ENCODE data around the gene ZNF132.

The ZNF132 gene

DNA sequence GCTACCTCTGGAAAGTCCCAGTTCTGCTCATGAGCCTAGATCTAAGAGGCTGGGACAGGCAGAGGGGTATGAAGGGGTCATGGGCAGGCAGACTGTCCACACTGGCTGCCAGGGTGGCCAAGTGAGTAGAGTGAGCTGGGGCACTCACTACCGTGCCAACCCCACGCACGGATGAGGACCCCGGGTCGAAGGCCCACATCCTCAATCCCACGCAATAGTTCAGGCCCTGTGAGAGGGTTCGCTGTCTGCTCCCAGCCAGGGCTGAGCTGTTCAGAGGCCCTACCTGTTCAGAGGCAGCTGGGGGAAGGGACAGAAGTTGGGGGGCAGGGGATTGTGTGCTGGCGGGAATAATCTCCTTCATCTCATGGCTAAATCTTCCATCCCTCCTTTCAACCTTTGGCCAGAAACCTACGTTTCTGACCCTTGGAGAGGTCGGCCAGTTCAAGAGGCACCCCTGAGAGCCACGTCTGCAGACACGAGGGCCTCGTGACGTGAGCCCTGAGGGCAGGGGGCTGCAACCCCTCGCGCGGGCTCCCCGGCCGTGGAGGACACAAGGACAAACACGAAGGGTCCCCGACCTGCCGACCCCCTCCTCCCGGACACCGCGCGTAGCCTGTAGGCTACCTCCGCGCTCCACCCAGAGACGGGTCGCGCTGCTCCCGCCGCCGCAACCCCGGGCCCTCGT, 53.9 kb downstream of the ZNF132 start:
- Histone ChIP-seq H2AFZ (ENCODE audit: low read length, unreplicated experiment) (no peak overlapping the region), H3K4me3 (ENCODE audit: low read depth, low read length) (peak overlapping the region; percentile 98), H3K27me3 (ENCODE audit: insufficient read depth, low read length) (no peaks in the 10 kb centered on the region), H3K4me1 (ENCODE audit: control insufficient read depth, insufficient read depth, low read length, unreplicated experiment) (peaks cover 12% of the 10 kb centered on the region), H3K79me2 (ENCODE audit: control insufficient read depth, insufficient read depth, low read length, unreplicated experiment) (peaks cover 36% of the 10 kb centered on the region), H3K36me3 (ENCODE audit: insufficient read depth, low read length) (peaks cover 5% of the 10 kb centered on the region; the same call in 1 of the 2 replicates), H3K27ac (ENCODE audit: low read depth, low read length) (peak overlapping the region; percentile 93)

- Histone ChIP-seq H2AFZ (ENCODE audit: low read length, unreplicated experiment) (no peak overlapping the region), H3K79me2 (ENCODE audit: control insufficient read depth, insufficient read depth, low read length, unreplicated experiment) (peaks cover 30% of the 10 kb centered on the region), H3K4me1 (ENCODE audit: control insufficient read depth, insufficient read depth, low read length, unreplicated experiment) (peaks cover 12% of the 10 kb centered on the region), H3K36me3 (ENCODE audit: insufficient read depth, low read length) (no peaks in the 10 kb centered on the region; the same call in 1 of the 2 replicates), H3K4me3 (ENCODE audit: low read depth, low read length) (peak overlapping the region; percentile 98), H3K27ac (ENCODE audit: low read depth, low read length) (no peak overlapping the region), H3K27me3 (ENCODE audit: insufficient read depth, low read length) (no peaks in the 10 kb centered on the region)
These were observed 54.6 kb downstream of the ZNF132 start for GRCh38 chr19:58385313-58385890.

GRCh38 chr19:58382997-58383603, 56.9 kb downstream of the ZNF132 start:
- no peaks in the 10 kb centered on the region for H3K27me3 ChIP-seq (ENCODE audit: insufficient read depth, low read length)
- H3K4me3 ChIP-seq (ENCODE audit: low read depth, low read length), result no peak overlapping the region
- H3K27ac ChIP-seq (ENCODE audit: low read depth, low read length), result no peak overlapping the region
- H3K79me2 ChIP-seq (ENCODE audit: control insufficient read depth, insufficient read depth, low read length, unreplicated experiment), result peaks cover 16% of the 10 kb centered on the region
- H3K36me3 ChIP-seq (ENCODE audit: insufficient read depth, low read length), result no peaks in the 10 kb centered on the region
- no peak overlapping the region for H2AFZ ChIP-seq (ENCODE audit: low read length, unreplicated experiment)
- peaks cover 17% of the 10 kb centered on the region for H3K4me1 ChIP-seq (ENCODE audit: control insufficient read depth, insufficient read depth, low read length, unreplicated experiment)
